D721Med (cell line): ENCODE results near the gene TRIM62.

Experiments used
- DNase-seq: peaks from one replicate; pipeline ENCODE4 v3.0.0; 2011; ENCODE audit warnings: low spot score; ENCODE audit not compliant: insufficient read length
- FAIRE-seq: peaks from 2 replicates; lab custom pipeline; 2011; peaks lifted over from hg19 to GRCh38; lab: Jason Lieb, UNC
- TF ChIP-seq, protein P1 (sequence below): IDR thresholded peaks from 2 replicates; pipeline ENCODE4 v1.5.1; 2012; ENCODE audit warnings: mild to moderate bottlenecking, control low read depth; ENCODE audit not compliant: insufficient read depth; ENCODE audit errors: missing control alignments

The TRIM62 gene

DNA sequence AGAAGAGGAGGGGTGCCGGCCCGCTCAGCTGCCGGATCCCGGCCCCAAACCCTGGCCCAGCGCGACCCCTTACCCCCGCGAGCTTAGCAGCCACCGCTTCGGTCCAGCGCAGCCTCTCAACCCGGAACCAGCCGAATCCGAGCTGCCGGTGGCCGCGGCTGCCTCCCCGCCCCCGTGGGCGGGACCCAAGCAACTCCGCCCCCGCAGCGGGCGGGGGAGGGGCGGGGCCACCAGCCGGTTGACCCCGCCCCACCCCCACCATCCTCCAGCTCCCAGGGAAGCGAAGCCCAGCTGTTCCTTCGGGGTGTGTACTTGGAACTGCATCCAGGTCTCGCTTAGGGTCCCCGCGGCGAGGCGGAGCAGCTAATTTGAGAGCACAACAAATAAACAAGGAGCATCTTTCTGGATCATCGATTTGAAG lies at the start of gene TRIM62:
Gene TRIM62, minus strand, starts transcription at position 123 of the 421 bp plus-strand sequence. CDS start 611 bp downstream, outside the sequence.
- TF ChIP-seq, protein P1, sequence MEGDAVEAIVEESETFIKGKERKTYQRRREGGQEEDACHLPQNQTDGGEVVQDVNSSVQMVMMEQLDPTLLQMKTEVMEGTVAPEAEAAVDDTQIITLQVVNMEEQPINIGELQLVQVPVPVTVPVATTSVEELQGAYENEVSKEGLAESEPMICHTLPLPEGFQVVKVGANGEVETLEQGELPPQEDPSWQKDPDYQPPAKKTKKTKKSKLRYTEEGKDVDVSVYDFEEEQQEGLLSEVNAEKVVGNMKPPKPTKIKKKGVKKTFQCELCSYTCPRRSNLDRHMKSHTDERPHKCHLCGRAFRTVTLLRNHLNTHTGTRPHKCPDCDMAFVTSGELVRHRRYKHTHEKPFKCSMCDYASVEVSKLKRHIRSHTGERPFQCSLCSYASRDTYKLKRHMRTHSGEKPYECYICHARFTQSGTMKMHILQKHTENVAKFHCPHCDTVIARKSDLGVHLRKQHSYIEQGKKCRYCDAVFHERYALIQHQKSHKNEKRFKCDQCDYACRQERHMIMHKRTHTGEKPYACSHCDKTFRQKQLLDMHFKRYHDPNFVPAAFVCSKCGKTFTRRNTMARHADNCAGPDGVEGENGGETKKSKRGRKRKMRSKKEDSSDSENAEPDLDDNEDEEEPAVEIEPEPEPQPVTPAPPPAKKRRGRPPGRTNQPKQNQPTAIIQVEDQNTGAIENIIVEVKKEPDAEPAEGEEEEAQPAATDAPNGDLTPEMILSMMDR: no peak
- FAIRE-seq: no peak
- DNase-seq: peak; percentile 67

DNA sequence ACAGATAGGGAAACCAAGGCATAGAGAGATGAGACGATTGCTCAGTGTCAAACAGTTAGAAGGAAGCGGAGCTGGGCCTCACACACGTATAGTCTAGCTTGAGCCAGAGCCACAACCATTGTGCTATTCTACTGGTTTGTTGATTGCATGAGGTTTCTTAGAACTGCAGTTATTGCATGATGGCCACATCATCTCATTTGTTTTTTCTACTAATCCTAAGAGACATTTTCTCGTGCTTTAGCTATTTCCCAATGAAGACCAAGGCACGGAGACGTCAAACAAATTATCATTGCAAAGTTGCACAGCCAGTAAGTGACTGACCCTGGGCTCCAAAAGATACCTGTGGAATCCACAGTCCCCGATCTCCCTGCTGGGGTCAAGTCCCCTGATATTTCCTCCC lies 49.3 kb upstream of the TRIM62 start:
- TF ChIP-seq, protein P1: no peak
- DNase-seq (no peak), FAIRE-seq (no peak)

DNA sequence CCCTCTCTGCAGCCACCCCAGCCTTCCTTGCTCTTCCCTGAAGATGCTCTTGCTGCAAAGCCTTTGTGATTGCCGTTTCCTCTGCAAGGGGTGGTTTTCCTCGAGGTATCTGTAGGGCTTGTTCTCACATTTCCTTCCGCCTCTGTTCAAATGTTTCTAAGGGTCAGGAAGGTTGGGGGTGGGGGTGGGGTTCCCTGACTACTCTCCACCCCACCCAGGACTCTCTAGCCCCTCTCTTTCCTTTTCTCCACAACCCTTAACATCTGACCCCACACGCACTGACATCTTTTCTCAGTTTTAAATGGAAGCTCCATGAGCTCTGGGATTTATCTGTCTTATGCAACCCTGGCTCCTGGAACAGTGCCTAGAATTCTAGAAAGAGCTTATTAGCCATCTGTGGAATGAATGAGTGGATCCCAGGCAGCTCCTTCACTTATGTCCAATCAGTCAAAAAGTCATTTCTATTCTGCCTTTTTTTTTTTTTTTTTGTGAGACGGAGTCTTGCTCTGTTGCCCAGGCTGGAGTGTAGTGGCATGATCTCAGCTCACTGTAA lies 47.2 kb upstream of the TRIM62 start:
- TF ChIP-seq, protein P1: no peak
- no peak for FAIRE-seq
- no peak for DNase-seq

DNA sequence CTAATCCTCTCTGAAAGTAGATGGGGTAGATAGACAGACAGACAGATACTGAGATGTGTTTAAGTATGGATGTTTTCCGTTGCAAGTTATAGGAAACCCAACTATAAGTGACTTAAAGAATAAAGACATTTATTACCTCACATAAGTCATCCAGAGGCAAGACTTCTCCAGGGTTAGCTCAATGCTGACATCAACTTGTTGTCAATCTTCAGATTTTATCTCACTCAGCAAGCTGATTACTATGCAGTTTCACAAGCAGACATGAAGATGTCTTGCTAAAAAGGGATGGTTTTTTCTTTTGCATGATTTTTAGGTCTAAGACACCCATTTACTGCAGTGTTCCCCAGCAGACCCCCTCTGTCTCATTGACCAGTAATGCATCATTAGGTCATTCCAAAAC lies 43.7 kb upstream of the TRIM62 start:
- no peak for FAIRE-seq
- no peak for DNase-seq
- TF ChIP-seq, protein P1: no peak

DNA sequence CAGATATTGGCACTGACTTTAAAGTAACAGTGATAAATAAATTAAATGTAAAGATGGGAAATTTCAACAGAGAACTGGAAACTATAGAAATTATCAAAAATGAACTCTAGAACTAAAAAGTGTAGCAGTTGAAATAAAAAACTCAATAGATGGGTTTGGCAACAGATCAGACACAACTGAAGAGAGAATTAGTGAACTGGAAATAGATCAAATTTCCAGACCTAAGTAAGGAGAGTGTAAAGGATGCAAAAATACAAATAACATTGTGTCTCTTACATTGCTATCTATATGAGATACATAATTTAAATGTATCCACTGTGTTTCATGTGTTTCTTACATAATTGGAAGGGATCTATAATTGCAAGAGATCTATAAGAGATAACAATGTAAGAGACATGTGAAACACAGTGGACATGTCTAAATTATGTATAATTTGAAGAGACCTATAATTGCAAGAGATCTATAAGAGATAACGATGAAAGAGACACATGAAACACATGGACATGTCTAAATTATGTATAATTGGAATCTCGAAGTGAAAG lies 42.4 kb upstream of the TRIM62 start:
- TF ChIP-seq, protein P1: no peak
- FAIRE-seq: no peak

DNA sequence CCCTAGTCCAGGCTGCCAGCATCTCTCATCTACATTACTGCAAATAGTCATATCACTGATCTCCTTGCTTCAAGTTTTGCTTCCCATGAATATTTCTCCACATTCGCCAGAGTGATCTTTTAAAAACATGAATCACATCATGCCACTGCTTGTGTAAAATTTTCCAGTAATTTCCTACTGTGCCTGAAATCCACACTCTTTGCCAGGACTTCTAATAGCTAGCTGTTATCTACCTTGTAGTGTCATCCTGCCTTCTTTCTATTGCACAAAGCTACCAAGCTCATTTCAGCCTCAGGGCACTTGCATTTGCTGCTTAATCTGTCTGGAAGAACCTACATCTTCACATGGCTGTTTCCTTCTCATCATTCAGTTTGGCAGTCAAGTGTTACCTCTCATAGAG lies 40.5 kb upstream of the TRIM62 start:
- DNase-seq (no peak), FAIRE-seq (no peak)
- TF ChIP-seq, protein P1: no peak

More for the DNA sequence above, 42.4 kb upstream of the TRIM62 start:
- DNase-seq: no peak

DNA sequence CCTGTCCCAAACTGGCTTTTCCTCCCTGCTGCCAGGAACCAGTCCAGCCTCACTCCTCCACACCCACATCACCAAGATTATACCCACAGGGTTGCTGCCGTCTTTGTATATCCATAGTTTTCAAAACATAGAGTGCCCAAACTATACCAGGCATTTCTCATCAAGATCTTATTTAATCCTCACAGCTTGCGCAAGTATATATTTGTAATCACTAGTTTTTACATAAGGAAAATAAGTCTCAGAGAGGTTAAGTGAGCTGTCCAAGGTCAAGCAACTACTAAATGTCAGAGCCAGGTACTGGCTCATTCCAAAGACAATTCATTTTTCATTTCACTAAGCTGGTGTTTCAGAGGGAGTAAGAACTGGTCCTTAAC lies 39.5 kb upstream of the TRIM62 start:
- DNase-seq (no peak), FAIRE-seq (no peak)
- TF ChIP-seq, protein P1: no peak
